Right lobe of liver (tissue), 6 donors: Measurements from ENCODE around the gene RABL3. TPM values are rescaled to one million over a fixed set of nuclear protein-coding genes. Genes with fewer than 3 reads are reported as not detected.

Experiments used
- ATAC-seq, 4 donors: fragments of 200-7000 bp; cut with Tn5 transposase; one replicate each; pipeline ENCODE4 v1.9.1; 2020; ENCODE audit warnings: mild to moderate bottlenecking in 4 of 4, moderate library complexity in 4 of 4
- DNase-seq, 3 donors: peaks; one replicate each; pipeline ENCODE4 v3.0.0-alpha.2; 2020
- H3K27ac ChIP-seq, 3 donors: fragments of 200-600 bp; one replicate each; pipeline ENCODE4 v1.8.0; 2022
- H3K27me3 ChIP-seq, 2 donors: fragments of 200-600 bp; one replicate each; pipeline ENCODE4 v1.8.0; 2022
- H3K36me3 ChIP-seq, 4 donors: fragments of 200-600 bp; sonication (generic) in 1 of 4; one replicate each; pipeline versions ENCODE4 v1.5.1 to v1.8.0; 2017 to 2022; ENCODE audit warnings: control low read depth in 1 of 4
- H3K4me1 ChIP-seq, 4 donors: fragments of 200-600 bp; sonication (generic) in 1 of 4; one replicate each; pipeline versions ENCODE4 v1.5.1 to v1.8.0; 2017 to 2022; ENCODE audit warnings: control low read depth in 1 of 4
- H3K4me3 ChIP-seq, 3 donors: fragments of 200-600 bp; one replicate each; pipeline ENCODE4 v1.8.0; 2022
- H3K9me3 ChIP-seq, 4 donors: fragments of 200-600 bp; sonication (generic) in 1 of 4; one replicate each; pipeline versions ENCODE4 v1.5.1 to v1.8.0; 2017 to 2022; ENCODE audit warnings: control low read depth in 1 of 4
- POLR2A ChIP-seq: fragments of 450-650 bp; IDR thresholded peaks from one replicate; pipeline ENCODE4 v1.6.1; 2017; ENCODE audit warnings: antibody characterized with exemption, mild to moderate bottlenecking
- WGBS: methylation state at CpG from one replicate; pipeline ENCODE4 v1.1.6; 2018; ENCODE audit warnings: low coverage, low lambda C conversion rate; ENCODE audit not compliant: insufficient coverage; ENCODE audit errors: missing lambda C conversion rate; 5-methylcytosine and 5-hydroxymethylcytosine counted together
- intact Hi-C, 2 donors: fragments of 100-400 bp; cut with DNase I; formaldehyde crosslinking; loops; one replicate each; pipeline versions ENCODE4 v1.11.2 to v1.14.1; 2022
- total RNA-seq, 6 experiments: library from RNA; depleted of rRNA in 2 of 6; stranded (reverse); fragments of >200 nt in 2 of 6; fragmentation: NEBNext Ultra II Directional in 3 of 6; extraction: Animal tissue kit (Norgen Biotek cat#: 25700) in 3 of 6; gene quantifications; one replicate each; pipeline versions ENCODE4 v1.1.0 to v1.2.4, GENCODE V29; 2016 to 2023
- TF ChIP-seq, protein P1 (sequence below), 4 donors: fragments of 200-600 bp in 3 of 4; fragments of 450-650 bp in 1 of 4; IDR thresholded peaks; one replicate each; pipeline versions ENCODE4 v1.5.1 to v1.8.0; 2016 to 2022; ENCODE audit warnings: antibody characterized with exemption in 4 of 4, mild to moderate bottlenecking in 2 of 4
- donor health status: DM: no; HTN: yes; CAD: no.
- donor health status: DM: no; HTN: no; CAD: no.
- donor health status: DM: no; HTN: no; CAD: no.
- donor health status: DM: no; HTN: yes; CAD: no.
- donor health status: DM: no; HTN: yes; CAD: no.

Gene RABL3
- total RNA-seq, 6 experiments from 2014 or later = 12.0 to 18.4 (median 13.2) TPM

DNA sequence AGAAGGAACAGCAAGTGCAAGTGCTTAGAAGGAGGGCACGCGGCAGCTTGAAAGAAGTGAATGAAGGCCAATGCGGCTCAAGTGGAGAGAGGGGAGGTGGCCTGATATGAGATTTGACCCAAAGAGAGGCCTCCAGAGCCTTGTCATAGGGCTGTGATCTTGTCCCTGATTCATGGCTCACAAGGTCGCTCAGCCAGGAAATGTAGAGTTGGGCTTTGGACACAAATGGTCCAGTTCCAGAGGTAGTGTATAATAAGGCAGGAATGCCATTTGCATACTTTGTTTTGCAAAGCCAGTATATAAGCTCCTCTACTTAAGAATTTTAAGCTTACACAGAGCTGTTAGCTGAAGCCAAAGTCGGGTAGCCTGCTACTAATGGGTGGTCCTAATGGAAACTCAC lies 94.0 kb downstream of the RABL3 start:
- H3K27me3 ChIP-seq = no peaks in the 10 kb centered on the region
- no peaks in the 10 kb centered on the region for H3K9me3 ChIP-seq
- DNase-seq (no peak), ATAC-seq (no peak)
- no peak overlapping the region for H3K4me3 ChIP-seq
- H3K36me3 ChIP-seq = peaks cover 0 to 98% (median 48%) of the 10 kb centered on the region in 4 donors
- no peaks in the 10 kb centered on the region for H3K4me1 ChIP-seq
- no peak overlapping the region for H3K27ac ChIP-seq
- 77% methylated on average over 3 of the region's 5 CpGs for WGBS
- intact Hi-C loops = no loop called here
- TF ChIP-seq, protein P1, sequence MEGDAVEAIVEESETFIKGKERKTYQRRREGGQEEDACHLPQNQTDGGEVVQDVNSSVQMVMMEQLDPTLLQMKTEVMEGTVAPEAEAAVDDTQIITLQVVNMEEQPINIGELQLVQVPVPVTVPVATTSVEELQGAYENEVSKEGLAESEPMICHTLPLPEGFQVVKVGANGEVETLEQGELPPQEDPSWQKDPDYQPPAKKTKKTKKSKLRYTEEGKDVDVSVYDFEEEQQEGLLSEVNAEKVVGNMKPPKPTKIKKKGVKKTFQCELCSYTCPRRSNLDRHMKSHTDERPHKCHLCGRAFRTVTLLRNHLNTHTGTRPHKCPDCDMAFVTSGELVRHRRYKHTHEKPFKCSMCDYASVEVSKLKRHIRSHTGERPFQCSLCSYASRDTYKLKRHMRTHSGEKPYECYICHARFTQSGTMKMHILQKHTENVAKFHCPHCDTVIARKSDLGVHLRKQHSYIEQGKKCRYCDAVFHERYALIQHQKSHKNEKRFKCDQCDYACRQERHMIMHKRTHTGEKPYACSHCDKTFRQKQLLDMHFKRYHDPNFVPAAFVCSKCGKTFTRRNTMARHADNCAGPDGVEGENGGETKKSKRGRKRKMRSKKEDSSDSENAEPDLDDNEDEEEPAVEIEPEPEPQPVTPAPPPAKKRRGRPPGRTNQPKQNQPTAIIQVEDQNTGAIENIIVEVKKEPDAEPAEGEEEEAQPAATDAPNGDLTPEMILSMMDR (IDR thresholded peaks at IDR 0.05) = no peak
- no peak for TF ChIP-seq POLR2A

DNA sequence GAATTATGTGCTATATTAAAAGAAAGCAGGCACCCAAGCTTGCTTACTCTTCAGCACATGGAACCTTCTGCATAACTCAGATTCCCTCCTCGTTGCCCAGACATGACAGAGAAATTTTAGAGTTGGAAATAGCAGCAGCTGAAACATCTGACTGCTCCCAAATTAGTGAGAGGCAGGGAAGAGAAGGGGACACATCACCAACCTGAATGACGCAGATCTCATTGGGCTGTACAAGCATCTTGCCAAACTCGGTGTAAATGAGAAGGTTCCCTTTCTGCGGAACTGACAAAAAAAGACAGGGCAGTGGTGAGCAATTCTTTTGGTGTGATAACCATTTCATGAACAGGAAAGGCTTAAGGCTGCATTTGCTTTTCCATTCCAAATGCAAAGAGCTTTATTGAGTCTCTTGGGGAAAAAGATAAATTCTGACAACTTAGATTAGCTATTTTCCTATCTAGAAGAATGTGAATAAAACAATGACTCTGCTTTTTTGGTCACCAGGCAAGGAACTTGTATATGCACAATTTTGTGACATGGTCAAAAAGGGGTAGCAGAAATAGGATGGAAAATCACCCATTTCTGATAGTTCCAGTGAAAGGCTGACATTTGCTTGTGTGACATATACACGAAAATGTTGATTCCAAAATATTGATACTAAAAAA lies 95.4 kb downstream of the RABL3 start:
- no peak for DNase-seq
- Histone ChIP-seq H3K9me3 (no peaks in the 10 kb centered on the region), H3K36me3 (peaks cover 0 to 98% (median 44%) of the 10 kb centered on the region in 4 donors), H3K27me3 (no peaks in the 10 kb centered on the region), H3K27ac (no peak overlapping the region), H3K4me3 (no peak overlapping the region), H3K4me1 (no peaks in the 10 kb centered on the region)
- no peak for TF ChIP-seq POLR2A
- TF ChIP-seq, protein P1 (IDR thresholded peaks at IDR 0.05) = no peak
- intact Hi-C loops = no loop called here
- 82% methylated on average over 5 of the region's 5 CpGs for WGBS
- ATAC-seq = no peak

GRCh38 chr3:120645083-120645845 lies 97.1 kb downstream of the RABL3 start:
- Histone ChIP-seq H3K36me3 (peaks cover 0 to 98% (median 43%) of the 10 kb centered on the region in 4 donors), H3K27ac (no peak overlapping the region), H3K4me1 (no peaks in the 10 kb centered on the region), H3K4me3 (no peak overlapping the region), H3K27me3 (no peaks in the 10 kb centered on the region), H3K9me3 (no peaks in the 10 kb centered on the region)
- intact Hi-C loops = no loop called here
- TF ChIP-seq, protein P1 (IDR thresholded peaks at IDR 0.05) = no peak
- no peak for TF ChIP-seq POLR2A
- no peak for ATAC-seq
- 63% methylated on average over 3 of the region's 5 CpGs for WGBS
- no peak for DNase-seq

DNA sequence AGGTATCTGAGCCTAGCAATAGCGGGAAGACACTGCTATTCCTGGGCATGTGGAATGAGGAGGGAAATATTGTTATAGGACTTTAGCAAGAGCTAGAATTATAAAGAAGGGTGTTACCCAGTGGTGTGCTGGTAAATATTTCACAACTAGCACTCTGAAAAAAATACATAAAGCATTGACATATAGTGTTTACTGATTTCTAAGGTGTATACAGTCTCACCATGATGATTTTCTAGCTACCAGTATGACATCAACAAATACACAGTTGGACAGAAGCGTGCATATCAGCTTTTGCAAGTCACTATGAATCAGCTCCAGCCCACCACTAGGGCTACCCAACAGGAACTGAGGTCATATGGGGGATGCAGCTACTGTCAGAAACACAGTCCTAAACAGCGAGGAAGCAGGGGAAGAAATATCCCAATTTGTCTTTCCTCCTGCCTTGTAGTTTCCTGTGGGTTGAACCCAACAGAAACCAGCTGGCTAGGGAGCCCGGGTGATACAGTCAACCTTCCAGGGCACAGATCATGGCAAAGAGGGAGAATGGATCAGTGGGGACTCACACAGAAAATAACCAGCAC lies 99.9 kb downstream of the RABL3 start:
- Histone ChIP-seq H3K9me3 (no peaks in the 10 kb centered on the region), H3K36me3 (peaks cover 0 to 94% (median 35%) of the 10 kb centered on the region in 4 donors), H3K4me3 (no peak overlapping the region), H3K27me3 (no peaks in the 10 kb centered on the region), H3K4me1 (peaks cover 0 to 7% (median 0%) of the 10 kb centered on the region in 4 donors), H3K27ac (no peak overlapping the region)
- DNase-seq = no peak
- WGBS = 37% methylated on average over 4 of the region's 4 CpGs
- ATAC-seq = peak in 1 of 4 donors; percentile 28
- intact Hi-C loops = no loop called here
- TF ChIP-seq, protein P1 (IDR thresholded peaks at IDR 0.05) = no peak
- TF ChIP-seq POLR2A = no peak
